IPS DF 4.7 (cell line): Measurements from ENCODE around the gene SLC9A9.

Experiments used
- DNase-seq: peaks from one replicate; pipeline ENCODE4 v3.0.0-alpha.2; 2013; ENCODE audit warnings: low spot score; ENCODE audit errors: extremely low read depth

The SLC9A9 gene

GRCh38 chr3:143757691-143758090 is 90.6 kb downstream of the SLC9A9 start:
- DNase-seq, result no peak

GRCh38 chr3:143755978-143756377 is 92.3 kb downstream of the SLC9A9 start:
- DNase-seq, result no peak

- no peak for DNase-seq
Observed at GRCh38 chr3:143754090-143754489, 94.2 kb downstream of the SLC9A9 start.

- no peak for DNase-seq
Observed at GRCh38 chr3:143753456-143753855, 94.8 kb downstream of the SLC9A9 start.

GRCh38 chr3:143753006-143753405 is 95.3 kb downstream of the SLC9A9 start:
- DNase-seq, result no peak

GRCh38 chr3:143751643-143752178 is 96.6 kb downstream of the SLC9A9 start:
- no peak for DNase-seq

GRCh38 chr3:143750841-143751240 is 97.4 kb downstream of the SLC9A9 start:
- no peak for DNase-seq

- no peak for DNase-seq
Observed at GRCh38 chr3:143749926-143750325, 98.3 kb downstream of the SLC9A9 start.

GRCh38 chr3:143737065-143737464 is 111.2 kb downstream of the SLC9A9 start:
- no peak for DNase-seq

GRCh38 chr3:143736205-143736997 is 111.9 kb downstream of the SLC9A9 start:
- DNase-seq, result no peak

GRCh38 chr3:143731776-143732175 is 116.5 kb downstream of the SLC9A9 start:
- no peak for DNase-seq

GRCh38 chr3:143731320-143731719 is 116.9 kb downstream of the SLC9A9 start:
- DNase-seq, result no peak

- no peak for DNase-seq
Observed at GRCh38 chr3:143727391-143727790, 120.9 kb downstream of the SLC9A9 start.

GRCh38 chr3:143726727-143727126 is 121.5 kb downstream of the SLC9A9 start:
- no peak for DNase-seq

- no peak for DNase-seq
Observed at GRCh38 chr3:143720381-143720780, 127.9 kb downstream of the SLC9A9 start.

- DNase-seq, result no peak
Observed at GRCh38 chr3:143718463-143718862, 129.8 kb downstream of the SLC9A9 start.

GRCh38 chr3:143716731-143717130 is 131.5 kb downstream of the SLC9A9 start:
- DNase-seq, result no peak

- no peak for DNase-seq
Observed at GRCh38 chr3:143712522-143712921, 135.7 kb downstream of the SLC9A9 start.

GRCh38 chr3:143707848-143708247 is 140.4 kb downstream of the SLC9A9 start:
- DNase-seq, result no peak

GRCh38 chr3:143700431-143700975 is 147.8 kb downstream of the SLC9A9 start:
- DNase-seq, result no peak

GRCh38 chr3:143699424-143699823 is 148.8 kb downstream of the SLC9A9 start:
- DNase-seq, result no peak

- DNase-seq, result no peak
Observed at GRCh38 chr3:143698682-143699303, 149.5 kb downstream of the SLC9A9 start.
